Midbrain (tissue), 1 donor: ENCODE data around the gene GAP43.
A peak's percentile ranks its signal among the peaks of the same experiment; 100 is the strongest.

ENCODE experiments used
- DNase-seq: peaks from one replicate; lab custom pipeline; 2025; lab: John Stamatoyannopoulos, UW

GAP43 gene

DNA sequence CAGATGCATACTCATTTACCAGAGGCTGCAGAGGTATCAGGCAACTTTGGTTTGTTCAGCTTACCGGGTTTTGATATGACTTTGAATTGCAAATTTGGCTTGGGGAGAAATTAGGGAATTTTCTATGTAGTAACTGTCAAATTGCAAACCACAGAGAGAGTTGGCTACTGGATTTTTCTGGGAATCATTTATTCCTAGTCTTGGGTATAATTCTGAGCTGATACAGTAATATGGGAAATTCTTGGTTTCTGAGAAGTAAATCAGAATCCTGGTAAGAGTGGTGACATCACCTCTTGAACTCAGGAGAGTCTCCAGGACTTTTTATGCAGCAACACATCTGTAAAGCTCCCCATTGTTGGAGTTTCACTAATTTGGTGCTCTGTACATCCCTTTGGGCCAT lies 39.0 kb downstream of the GAP43 start:
- DNase-seq, result no peak

DNA sequence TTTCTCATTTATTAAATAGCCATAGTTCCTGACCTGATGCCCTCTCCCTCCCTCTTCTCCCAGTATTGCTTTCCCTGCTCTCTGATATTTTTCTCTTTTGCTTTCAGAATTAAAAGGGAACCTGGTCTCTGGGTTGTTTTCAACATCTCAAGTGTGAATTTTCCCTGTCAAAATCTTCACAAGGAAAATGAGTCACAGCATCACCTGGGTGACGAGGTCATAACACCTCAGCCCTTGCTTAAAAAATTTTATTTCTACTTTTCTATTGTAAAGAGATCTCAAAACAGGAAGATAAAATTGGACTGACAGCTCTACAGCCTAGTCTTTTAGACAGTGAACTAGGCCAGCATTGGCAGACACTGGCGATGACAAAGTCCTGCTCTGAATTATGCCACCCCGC lies 40.1 kb downstream of the GAP43 start:
- DNase-seq, result no peak

DNA sequence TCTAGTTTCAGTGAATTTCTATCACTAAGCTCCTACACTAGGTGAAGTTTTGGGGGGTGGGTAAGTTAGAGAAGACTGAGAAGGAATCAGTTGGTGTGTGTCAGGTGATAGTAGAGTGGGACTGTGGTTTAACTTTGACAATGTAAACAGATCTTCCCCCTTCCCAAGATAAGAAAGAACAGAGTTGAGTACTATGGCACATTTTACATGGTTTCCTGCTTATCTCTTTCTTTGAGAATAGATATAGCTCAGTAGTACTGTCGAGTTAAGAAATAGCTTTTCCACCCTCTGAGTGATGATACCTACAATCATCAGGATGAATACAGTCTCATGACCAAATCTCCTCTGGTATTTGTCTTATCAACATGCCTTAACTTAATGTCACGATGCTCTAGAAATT lies 42.8 kb downstream of the GAP43 start:
- DNase-seq, result no peak

DNA sequence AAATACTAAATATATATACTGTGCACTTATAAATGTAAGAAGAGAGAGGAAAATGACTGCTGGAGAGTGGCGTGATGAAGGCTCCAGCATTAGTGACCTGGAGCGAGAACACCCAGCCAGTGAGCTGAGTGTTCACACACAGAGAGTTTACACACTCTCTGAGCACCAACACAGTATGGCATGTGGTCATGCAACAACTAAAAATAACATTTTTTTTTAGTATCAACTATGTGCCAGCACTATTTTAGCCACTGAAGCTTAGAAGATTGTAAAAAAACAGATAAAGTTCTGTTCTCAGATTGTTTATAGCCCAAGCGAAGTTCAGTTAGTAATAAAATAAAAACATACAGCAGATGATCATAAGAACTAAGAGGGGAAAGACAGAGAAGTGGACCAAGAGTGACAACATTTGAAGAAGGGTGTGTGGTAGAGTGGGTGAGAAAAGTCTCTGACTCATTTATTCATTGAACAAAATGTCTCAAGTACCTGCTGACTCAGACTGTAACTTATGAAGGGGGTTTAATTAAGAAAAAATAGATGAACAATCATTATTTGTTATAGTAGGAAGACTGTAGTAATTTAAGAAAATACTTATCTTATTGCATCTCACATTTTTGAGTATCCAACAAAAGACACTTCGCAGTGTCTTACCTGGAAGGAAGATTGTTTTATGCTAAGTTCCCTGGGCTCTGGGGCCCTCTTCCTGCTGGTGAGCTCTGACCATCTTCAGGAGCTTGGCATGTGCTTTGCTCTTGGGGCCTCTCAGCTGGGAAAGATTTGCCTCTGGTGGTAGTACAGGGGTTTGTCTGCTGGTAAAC lies 43.8 kb downstream of the GAP43 start:
- no peak for DNase-seq

DNA sequence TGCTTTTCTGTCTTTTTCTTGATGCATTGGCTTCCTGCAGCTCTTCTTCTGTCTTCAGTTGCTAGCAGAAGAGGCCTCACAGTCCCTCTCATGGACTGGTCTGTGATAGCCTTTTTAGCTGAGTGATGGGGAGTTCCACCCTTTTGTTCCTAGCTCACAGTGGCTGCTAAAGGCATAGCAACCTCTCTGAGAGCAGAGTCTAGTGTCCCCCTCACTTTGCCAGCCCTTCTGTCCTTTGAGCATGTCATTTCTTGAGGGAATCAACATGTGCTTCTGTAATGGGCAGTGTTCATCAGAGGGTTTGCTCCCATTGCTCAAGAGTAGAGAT lies 44.4 kb downstream of the GAP43 start:
- no peak for DNase-seq

DNA sequence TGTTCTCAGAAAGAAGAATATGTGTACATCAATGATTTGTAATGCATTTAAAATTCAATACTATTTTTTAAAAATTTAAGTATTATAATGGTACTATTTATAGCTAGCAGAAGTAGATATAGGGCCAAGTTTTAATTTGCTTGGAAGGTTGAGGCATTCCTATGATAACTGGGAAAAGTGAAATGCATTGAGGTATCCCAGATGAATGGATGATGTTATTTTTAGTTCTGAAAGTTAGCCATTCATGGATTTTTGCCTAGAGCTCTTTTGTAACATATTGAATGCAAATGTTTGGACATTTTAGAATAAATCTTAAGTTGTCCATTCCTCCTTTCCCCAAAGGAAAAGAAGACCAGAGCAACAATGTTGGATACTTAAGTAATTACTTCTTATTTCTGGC lies 47.6 kb downstream of the GAP43 start:
- DNase-seq, result no peak

GRCh38 chr3:115671761-115672455 lies 48.6 kb downstream of the GAP43 start:
- DNase-seq, result no peak

DNA sequence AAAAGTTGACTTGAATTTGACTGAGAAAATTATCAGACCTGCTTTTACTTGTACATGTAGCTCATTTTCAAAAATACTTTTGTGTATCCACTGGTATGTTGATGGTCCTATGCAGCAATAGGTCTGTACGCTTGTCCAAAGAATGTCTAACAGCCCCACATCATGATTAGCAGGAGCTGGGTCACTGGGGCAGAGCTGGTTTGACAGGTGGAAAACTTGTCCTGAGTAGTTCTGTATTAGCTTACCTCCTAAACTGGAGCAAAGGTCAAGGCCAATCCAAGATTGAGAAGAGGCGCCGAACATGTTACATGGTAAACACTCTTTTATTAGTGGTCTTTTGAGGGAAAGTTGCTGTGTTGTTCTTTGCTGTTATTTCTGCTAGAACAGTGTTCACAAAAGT lies 50.6 kb downstream of the GAP43 start:
- DNase-seq, result no peak

- no peak for DNase-seq
Measured at GRCh38 chr3:115676336-115676735, 53.0 kb downstream of the GAP43 start.

- no peak for DNase-seq
Measured at GRCh38 chr3:115680803-115681345, 57.6 kb downstream of the GAP43 start.

DNA sequence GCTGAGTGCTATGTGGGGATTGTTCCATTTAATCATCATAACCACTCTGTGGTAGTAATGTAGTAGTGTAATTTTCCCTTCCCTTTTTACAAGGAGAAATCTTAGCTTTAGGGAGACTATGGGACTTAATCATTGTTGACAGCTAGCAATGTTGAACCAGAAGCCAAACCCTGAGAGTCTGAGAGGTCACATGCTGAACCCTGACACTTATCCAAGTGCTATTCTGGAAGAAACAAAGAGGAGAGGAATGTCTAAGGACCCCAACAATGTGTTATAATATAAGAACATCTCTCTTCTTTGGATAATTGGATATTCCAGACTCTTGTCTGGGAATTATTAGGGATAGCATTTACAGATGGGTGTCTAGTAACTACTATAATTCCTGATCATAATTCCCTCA lies 58.4 kb downstream of the GAP43 start:
- no peak for DNase-seq

- no peak for DNase-seq
Measured at GRCh38 chr3:115683305-115683704, 60.0 kb downstream of the GAP43 start.

GRCh38 chr3:115683773-115684172 lies 60.5 kb downstream of the GAP43 start:
- DNase-seq, result no peak

GRCh38 chr3:115685097-115685496 lies 61.8 kb downstream of the GAP43 start:
- DNase-seq, result no peak

DNA sequence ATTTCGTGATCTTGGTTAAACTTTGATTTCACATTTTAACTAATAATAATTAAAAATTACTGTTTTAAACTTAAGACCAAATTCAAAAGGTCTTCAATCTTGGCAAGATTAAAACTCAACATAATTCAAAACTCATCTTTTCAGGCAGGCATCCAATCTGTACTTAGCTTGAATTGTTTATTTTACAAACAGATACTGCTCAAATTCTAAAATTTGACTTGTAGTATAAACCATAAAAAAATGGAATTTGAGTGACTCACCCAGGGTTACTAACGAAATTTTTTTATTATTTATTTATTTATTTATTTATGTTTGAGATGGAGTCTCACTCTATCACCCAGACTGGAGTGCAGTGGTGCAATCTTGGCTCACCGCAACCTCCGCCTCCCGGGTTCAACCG lies 64.4 kb downstream of the GAP43 start:
- DNase-seq, result no peak

GRCh38 chr3:115688418-115688817 lies 65.1 kb downstream of the GAP43 start:
- DNase-seq, result no peak

GRCh38 chr3:115689928-115690327 lies 66.6 kb downstream of the GAP43 start:
- DNase-seq, result no peak

GRCh38 chr3:115691964-115692363 lies 68.7 kb downstream of the GAP43 start:
- no peak for DNase-seq

- peak; percentile 83 for DNase-seq
Measured at GRCh38 chr3:115692887-115693524, 69.7 kb downstream of the GAP43 start.

- DNase-seq, result no peak
Measured at GRCh38 chr3:115693868-115694267, 70.6 kb downstream of the GAP43 start.

GRCh38 chr3:115695090-115695489 lies 71.8 kb downstream of the GAP43 start:
- DNase-seq, result no peak

DNA sequence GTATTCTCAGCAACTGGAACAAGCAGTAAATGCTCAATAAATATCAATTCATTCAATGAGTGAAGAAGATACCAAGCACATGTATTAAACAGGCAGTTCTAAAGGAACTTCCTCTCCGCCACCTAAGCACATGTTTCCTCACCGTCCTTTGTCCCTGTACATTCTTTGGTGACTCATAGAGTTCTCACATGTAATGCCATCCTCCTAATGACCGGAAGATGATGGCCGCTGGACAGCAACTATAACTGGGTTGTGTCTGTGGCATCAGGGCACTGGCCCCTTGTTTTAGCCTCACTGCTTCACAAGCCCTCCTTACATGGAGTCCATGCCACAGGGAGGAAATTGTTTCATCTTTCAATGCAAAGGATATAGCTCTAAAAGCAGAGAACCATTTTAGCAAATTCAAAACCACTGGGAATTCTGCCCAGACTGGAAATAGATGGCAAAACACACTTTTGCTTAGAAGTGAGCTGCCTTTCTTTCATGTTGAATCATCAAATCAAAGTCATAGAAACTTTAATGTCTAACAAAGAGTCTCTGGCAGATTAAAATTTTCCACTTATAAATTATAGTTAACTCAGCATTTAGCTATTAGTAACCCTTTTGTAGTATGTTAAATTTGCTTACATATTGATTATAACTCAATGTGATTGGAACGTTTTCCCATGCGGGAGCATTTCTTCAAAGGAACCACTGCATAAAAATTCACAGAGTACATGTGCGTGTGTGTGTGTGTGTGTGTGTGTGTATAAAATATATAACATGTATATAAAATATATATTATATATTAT lies 74.1 kb downstream of the GAP43 start:
- DNase-seq, result no peak
